GM23338 (cell line): ENCODE data around the gene LCNL1.

Experiments used
- CREB1 ChIP-seq: fragments of 250-450 bp; sonication (Bioruptor Pico); IDR thresholded peaks from 2 replicates; pipeline ENCODE4 v1.5.0; 2020; ENCODE audit warnings: low read depth, mild to moderate bottlenecking, moderate library complexity
- EZH2 ChIP-seq: fragments of 200-600 bp; sonication (generic); IDR thresholded peaks from one replicate; pipeline ENCODE4 v1.8.0; 2017; ENCODE audit warnings: antibody characterized with exemption, mild to moderate bottlenecking, low read depth; ENCODE audit not compliant: unreplicated experiment
- EZH2phosphoT487 ChIP-seq: fragments of 200-600 bp; sonication (generic); IDR thresholded peaks from one replicate; pipeline ENCODE4 v1.8.1; 2018; ENCODE audit warnings: antibody characterized with exemption; ENCODE audit not compliant: unreplicated experiment
- JUNB ChIP-seq: IDR thresholded peaks from one replicate; pipeline ENCODE4 v1.6.1; 2016; ENCODE audit warnings: antibody characterized with exemption; ENCODE audit not compliant: unreplicated experiment
- POLR2AphosphoS5 ChIP-seq: IDR thresholded peaks from 2 replicates; pipeline ENCODE4 v1.6.1; 2016; ENCODE audit warnings: antibody characterized with exemption, low read depth
- STAT1 ChIP-seq: IDR thresholded peaks from one replicate; pipeline ENCODE4 v1.6.1; 2016; ENCODE audit warnings: antibody characterized with exemption; ENCODE audit not compliant: unreplicated experiment
- ZNF114 ChIP-seq: fragments of 250-450 bp; sonication (Bioruptor Pico); IDR thresholded peaks from 2 replicates; pipeline ENCODE4 v1.5.0; 2020; ENCODE audit warnings: mild to moderate bottlenecking, moderate library complexity
- ZNF331 ChIP-seq: fragments of 250-450 bp; sonication (Bioruptor Pico); IDR thresholded peaks from 2 replicates; pipeline ENCODE4 v1.5.0; 2020; ENCODE audit warnings: low read depth, mild to moderate bottlenecking, moderate library complexity
- TF ChIP-seq, protein P1 (sequence below), 2 experiments: fragments of 200-600 bp in 1 of 2; sonication (generic) in 1 of 2; conservative IDR thresholded peaks; 2 replicates each; pipeline versions ENCODE4 v1.5.1 to v1.6.1; 2016 to 2017; ENCODE audit warnings: antibody characterized with exemption in 2 of 2, low read depth in 2 of 2, mild to moderate bottlenecking in 2 of 2, moderate library complexity in 1 of 2
- TF ChIP-seq, protein P2 (sequence below): IDR thresholded peaks from one replicate; pipeline ENCODE4 v1.6.1; 2018; ENCODE audit warnings: antibody characterized with exemption; ENCODE audit not compliant: unreplicated experiment
- TF ChIP-seq, protein P3 (sequence below): IDR thresholded peaks from 2 replicates; pipeline ENCODE4 v1.6.1; 2016; ENCODE audit warnings: antibody characterized with exemption

DNA sequence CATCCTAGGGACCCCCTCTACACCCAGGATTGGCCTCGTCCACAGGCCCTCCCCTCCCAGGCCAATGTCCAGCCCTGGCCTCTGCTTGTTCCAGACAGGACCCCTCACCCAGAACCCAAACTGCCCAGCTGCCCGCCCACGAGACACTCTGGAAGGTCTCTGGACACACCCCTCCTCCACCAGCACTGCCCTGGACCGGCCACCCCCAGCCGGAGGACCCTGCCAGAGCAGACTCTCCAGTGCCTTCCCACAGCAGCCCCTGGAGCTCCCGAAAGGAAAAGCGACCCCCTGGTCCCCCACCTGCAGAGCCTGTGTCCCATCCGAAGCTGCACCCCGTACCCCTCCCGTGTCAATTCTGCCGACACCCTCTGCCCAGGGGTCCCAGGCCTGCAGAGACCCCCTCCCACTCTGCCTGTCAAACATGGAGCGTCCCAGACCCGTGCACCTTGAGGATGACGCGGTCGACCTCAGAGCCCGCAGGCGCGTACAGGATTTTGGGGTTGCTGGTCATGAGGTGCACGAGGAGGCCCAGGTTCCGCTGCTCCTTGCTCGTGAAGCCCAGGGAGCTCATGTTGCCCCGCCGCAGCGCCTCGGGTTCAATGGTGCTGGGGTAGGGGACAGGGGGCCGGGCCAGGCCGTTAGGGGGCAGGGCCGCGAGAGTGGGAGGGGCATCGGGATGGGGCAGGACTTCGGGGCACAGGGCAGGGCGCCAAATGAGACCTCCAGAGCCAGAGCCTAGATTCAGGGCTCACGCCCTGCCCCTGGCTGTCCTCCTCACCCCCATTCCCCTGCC is 37.3 kb downstream of the LCNL1 start:
- TF ChIP-seq ZNF114 (CRISPR knock-in tag) (no peak), EZH2 (no peak), CREB1 (CRISPR knock-in tag) (no peak), EZH2phosphoT487 (no peak), POLR2AphosphoS5 (no peak), JUNB (no peak), ZNF331 (CRISPR knock-in tag) (no peak), STAT1 (no peak)
- TF ChIP-seq, protein P1, sequence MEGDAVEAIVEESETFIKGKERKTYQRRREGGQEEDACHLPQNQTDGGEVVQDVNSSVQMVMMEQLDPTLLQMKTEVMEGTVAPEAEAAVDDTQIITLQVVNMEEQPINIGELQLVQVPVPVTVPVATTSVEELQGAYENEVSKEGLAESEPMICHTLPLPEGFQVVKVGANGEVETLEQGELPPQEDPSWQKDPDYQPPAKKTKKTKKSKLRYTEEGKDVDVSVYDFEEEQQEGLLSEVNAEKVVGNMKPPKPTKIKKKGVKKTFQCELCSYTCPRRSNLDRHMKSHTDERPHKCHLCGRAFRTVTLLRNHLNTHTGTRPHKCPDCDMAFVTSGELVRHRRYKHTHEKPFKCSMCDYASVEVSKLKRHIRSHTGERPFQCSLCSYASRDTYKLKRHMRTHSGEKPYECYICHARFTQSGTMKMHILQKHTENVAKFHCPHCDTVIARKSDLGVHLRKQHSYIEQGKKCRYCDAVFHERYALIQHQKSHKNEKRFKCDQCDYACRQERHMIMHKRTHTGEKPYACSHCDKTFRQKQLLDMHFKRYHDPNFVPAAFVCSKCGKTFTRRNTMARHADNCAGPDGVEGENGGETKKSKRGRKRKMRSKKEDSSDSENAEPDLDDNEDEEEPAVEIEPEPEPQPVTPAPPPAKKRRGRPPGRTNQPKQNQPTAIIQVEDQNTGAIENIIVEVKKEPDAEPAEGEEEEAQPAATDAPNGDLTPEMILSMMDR (conservative IDR thresholded peaks at IDR 0.05; ENCODE audit: low read depth in 2 of 2): no peak
- TF ChIP-seq, protein P2, sequence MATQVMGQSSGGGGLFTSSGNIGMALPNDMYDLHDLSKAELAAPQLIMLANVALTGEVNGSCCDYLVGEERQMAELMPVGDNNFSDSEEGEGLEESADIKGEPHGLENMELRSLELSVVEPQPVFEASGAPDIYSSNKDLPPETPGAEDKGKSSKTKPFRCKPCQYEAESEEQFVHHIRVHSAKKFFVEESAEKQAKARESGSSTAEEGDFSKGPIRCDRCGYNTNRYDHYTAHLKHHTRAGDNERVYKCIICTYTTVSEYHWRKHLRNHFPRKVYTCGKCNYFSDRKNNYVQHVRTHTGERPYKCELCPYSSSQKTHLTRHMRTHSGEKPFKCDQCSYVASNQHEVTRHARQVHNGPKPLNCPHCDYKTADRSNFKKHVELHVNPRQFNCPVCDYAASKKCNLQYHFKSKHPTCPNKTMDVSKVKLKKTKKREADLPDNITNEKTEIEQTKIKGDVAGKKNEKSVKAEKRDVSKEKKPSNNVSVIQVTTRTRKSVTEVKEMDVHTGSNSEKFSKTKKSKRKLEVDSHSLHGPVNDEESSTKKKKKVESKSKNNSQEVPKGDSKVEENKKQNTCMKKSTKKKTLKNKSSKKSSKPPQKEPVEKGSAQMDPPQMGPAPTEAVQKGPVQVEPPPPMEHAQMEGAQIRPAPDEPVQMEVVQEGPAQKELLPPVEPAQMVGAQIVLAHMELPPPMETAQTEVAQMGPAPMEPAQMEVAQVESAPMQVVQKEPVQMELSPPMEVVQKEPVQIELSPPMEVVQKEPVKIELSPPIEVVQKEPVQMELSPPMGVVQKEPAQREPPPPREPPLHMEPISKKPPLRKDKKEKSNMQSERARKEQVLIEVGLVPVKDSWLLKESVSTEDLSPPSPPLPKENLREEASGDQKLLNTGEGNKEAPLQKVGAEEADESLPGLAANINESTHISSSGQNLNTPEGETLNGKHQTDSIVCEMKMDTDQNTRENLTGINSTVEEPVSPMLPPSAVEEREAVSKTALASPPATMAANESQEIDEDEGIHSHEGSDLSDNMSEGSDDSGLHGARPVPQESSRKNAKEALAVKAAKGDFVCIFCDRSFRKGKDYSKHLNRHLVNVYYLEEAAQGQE: no peak
- TF ChIP-seq, protein P3, sequence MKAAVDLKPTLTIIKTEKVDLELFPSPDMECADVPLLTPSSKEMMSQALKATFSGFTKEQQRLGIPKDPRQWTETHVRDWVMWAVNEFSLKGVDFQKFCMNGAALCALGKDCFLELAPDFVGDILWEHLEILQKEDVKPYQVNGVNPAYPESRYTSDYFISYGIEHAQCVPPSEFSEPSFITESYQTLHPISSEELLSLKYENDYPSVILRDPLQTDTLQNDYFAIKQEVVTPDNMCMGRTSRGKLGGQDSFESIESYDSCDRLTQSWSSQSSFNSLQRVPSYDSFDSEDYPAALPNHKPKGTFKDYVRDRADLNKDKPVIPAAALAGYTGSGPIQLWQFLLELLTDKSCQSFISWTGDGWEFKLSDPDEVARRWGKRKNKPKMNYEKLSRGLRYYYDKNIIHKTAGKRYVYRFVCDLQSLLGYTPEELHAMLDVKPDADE: no peak
